GM21576 (cell line): ENCODE data around the gene SMC1A.
"Not testable (repeated sequence)": the region's sequence is repeated elsewhere in the genome, so short reads cannot be mapped to it uniquely, and the experiment has no call there.

Experiments used
- ATAC-seq: cut with Tn5 transposase; IDR thresholded peaks from one replicate; pipeline ENCODE4 v1.9.1; 2021; ENCODE audit warnings: mild to moderate bottlenecking, moderate library complexity; ENCODE audit not compliant: unreplicated experiment

Gene SMC1A

DNA sequence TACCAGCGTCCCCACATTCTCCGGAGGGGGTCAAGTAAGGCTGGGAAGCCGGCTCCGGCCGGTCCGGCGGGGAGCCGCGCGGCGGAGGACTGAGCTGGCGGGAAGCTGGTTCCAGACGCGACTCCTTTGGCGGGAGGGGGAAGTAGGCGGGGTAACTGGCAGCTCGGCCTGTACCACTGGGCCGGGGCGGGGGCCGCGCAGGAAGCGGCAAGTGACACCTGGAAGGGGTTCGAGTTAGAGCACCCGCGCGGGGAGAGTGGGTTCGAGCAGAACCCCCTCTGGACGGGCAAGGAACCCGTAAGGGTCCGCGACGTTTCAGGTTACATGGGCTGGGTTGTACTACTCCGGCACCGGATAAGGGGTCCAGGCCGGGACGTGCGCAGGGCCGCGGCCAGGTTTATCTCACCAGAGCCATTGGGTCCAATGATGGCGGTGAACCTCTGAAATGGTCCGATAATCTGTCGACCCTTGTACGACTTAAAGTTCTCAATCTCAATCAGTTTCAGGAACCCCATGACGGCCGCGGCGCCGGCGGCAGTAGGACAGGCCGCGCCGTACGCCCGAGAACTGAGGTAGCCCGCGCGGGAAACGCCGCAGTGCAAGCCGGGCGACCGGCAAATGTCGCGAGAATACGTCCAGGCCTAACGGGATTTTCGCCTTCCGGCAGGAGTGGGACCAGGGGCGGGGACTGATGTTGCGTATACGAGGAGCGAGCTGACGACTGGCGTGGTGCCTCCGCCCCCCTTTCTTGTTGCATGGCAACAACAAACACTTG is at the start of gene SMC1A:
TSS of gene SMC1A (minus strand) at position 569 of the 775 bp plus-strand sequence. CDS start at position 515, 54 bp downstream.
- peak; percentile 93 for ATAC-seq

- ATAC-seq = no peak
Observed at GRCh38 chrX:53471346-53471745, 48.9 kb upstream of the SMC1A start.

GRCh38 chrX:53468659-53469058 is 46.2 kb upstream of the SMC1A start:
- ATAC-seq = not testable (repeated sequence)

DNA sequence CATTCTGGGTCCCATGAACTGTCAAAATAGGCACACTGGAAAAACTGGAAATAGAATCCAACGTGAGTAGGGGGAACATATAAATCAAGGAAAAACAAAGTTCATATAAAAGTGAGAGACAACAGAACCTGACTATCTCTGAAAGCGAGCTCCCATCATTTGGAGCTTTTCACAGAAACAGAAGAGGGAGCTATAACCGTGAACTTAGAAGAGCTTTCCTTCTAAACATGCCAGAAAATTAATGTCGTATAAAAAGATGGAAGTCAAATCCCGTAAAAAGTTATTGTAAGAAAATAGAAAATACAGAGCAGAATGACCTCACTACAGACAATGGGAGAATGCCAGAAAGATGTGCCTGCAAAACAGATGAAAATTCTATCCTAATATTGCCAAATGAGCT is 35.6 kb upstream of the SMC1A start:
- no peak for ATAC-seq

GRCh38 chrX:53456254-53456653 is 33.8 kb upstream of the SMC1A start:
- ATAC-seq = no peak

DNA sequence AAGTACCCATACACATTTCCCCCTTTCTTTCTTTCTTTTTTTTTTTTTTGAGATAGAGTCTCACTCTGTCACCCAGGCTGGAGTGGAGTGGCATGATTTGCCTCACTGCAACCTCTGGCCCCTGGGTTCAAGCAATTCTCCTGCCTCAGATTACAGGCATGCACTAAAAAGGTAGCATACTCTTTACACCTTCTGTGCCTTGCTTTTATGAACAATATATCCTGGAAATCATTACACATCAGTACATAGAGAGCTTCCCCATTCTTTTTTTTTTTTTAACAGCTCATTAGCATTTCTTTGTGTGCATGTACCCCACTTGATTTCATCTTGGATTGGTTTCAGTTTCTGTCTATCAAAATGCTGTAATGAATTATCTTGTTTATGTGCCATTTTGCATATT is 30.4 kb upstream of the SMC1A start:
- ATAC-seq = no peak

DNA sequence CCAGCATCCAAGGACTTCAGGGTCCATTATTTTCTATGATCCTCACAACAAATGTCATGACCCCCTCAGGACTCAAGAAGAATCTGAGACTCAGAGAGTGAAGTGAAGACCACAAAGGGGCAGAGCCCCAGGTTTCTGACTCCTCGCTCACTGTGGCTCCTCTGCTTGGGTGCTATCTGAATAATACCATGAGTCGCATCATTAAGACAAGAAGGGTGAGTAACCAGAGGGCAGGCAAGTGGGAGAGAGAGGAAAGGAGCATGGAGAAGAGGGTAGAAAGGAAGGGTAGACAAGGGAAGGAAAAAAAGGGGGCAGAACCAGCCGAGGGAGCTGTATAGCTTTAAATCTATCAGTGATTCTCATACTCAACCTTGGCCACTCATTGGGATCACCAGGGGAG is 27.2 kb upstream of the SMC1A start:
- no peak for ATAC-seq

DNA sequence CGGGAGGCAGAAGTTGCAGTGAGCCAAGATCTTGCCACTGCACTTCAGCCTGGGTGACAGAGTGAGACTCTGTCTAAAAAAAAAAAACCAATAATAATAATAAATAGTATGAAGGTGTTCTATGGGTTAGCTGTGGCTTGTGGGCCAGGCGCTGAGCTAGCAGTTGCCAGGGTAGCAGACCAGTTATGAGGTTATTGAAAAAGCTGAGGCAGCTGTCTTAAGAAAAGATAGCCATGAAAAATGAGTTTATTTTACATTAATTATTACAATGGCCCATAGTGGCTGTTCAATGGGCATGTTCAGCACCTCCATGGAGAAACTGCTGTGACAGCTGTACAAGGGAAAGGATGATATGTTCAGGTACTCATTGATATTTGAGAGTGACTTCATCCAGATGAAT is 25.0 kb upstream of the SMC1A start:
- no peak for ATAC-seq

GRCh38 chrX:53445977-53446376 is 23.5 kb upstream of the SMC1A start:
- no peak for ATAC-seq

DNA sequence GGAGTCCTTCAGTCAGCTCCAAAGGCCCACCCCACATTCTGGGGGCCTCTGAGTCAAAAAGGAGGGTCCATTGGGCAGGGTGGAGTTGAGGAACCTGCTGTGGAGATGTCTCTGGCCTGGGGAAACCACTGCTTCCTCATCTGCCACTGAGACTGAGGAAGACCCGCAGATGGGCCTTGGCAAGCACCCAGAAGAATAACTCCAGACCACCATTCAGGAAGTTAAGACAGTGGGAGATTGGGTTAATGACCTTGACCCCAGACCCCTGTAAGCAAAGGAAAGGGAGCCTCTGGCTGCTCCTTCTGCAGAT is 19.8 kb upstream of the SMC1A start:
- ATAC-seq = no peak

GRCh38 chrX:53441531-53442321 is 19.3 kb upstream of the SMC1A start:
- no peak for ATAC-seq

DNA sequence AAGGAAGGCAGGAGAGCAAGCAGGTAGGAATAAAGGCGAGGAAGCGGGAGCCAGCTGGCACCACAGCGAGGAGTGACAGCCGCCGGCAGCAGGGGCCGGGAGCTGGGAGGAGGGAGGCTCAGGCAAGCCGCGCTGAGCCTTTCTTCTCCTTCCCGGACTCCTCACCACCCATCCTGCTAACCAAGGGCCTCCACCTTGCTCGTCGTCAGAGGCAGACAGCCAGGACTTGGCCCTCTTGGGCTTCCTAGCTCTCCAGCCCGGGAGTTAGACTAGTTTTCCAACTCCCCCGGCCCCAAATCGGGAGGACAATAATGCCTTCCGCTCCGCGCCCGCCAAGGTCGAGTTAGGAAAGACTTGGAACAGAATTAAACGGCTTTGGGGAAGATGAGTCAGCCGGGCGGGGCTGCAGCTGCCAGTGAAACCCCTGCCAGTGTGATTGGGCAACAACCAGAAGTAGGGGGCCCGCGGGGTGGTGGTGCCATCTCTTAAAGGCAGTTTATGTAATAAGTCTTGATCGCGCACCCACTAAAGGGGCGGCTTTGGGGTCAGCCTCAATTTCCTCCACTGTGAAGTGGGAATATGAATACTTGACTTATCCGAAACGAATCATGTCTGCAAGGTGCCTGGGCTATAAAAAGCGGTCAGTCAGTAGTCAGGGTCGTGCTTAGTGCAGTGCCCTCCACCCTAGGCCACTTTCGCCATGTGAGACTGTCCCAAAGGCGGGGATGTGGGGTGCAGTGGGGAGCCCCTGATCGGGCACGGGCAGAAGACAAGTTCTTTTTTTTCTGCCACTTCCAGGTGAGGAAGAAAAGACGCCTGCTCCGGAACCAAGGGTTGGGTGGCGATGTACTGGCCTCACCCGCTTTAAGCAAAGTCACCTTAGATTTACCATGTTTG is 18.4 kb upstream of the SMC1A start:
- no peak for ATAC-seq

DNA sequence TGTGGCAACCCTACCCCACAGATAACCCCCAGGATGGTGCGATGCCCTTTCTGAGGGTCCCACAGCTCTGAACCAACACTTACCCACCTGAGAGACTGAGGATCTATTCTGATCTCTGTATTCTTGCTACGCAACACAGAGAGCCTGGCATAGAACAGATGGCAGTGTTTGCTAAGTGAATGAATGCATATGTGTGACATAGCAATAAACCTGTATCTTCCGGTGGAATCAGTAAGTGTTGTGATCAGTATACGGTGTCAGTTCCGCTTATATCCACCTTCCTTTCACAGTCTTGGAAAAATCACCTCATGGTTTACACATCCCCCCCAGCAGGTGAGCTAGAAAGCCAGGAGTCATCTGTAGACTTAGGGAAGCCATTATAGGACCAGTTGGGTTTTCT is 17.6 kb upstream of the SMC1A start:
- ATAC-seq = no peak

DNA sequence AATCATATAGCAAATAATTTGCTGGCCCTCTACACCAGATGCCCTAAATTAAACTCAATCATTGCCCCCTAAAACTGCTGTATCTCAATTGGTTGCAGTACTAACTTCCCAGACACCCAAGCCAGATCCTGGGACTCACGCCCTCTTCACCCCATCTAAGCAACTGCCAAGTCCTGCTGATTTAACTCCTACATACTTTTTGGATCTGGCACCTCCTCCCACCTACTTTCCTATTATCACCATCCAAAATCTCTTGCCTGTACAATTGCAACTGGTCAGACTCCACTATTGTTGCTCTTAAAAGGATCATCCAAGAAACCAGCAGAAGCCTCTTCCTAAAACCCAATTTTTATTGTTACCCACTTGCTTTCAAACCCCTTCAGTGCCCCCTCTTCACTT is 16.4 kb upstream of the SMC1A start:
- ATAC-seq = no peak

GRCh38 chrX:53438174-53438831 is 15.8 kb upstream of the SMC1A start:
- ATAC-seq = no peak

- no peak for ATAC-seq
Observed at GRCh38 chrX:53437206-53437605, 14.8 kb upstream of the SMC1A start.

- ATAC-seq = peak; percentile 66
Observed at GRCh38 chrX:53435997-53436396, 13.5 kb upstream of the SMC1A start.

DNA sequence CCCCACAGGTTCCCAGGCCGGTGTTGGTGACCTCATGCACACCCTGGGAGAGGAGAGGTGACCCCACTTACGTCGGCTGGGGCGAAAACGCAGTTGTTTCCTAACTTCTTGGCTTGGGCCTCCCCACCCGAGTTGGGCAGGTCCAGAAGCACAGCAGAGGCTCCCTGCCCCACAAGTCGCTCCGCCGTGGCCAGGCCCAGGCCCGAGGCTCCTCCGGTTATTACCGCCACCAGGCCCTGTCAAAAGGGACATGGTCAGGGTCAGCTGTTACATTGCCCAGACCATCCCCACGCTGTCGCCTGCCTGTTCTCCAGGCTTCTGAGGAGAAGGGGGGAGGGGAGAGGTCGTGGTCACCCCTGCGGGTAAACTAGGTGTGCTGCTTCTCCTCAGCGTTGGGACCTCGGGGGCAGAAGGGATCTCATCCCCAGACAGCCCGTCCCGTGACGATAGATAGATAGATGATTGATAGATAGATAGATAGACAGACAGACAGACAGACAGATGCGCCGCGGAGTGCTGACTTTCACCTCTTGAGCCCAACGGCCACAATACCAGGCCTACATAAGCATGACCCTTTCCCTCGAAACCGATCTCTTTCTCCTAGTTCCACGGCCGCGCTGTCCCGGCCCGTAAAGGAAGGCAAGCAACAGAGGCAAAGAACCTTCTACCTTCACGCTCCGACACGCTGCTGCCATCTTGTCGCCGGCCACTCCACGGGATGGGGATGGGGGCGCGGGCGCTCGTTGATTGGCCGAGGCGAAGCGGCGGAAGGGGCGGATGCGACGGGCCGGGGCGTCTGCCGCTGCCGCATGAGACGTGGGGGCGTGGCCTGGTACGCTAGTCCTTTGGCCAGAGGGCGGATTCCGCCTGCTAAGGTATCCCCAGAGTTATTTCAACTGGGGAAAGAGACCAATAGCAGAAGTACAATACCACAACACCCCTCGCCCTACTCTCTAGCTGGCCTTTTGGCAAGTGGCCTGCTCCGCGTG is 11.5 kb upstream of the SMC1A start, which contains the start of gene HSD17B10:
TSS of gene HSD17B10 (minus strand) at position 720 of the 989 bp plus-strand sequence. CDS start at position 695, 25 bp downstream.
- ATAC-seq = peak; percentile 95

DNA sequence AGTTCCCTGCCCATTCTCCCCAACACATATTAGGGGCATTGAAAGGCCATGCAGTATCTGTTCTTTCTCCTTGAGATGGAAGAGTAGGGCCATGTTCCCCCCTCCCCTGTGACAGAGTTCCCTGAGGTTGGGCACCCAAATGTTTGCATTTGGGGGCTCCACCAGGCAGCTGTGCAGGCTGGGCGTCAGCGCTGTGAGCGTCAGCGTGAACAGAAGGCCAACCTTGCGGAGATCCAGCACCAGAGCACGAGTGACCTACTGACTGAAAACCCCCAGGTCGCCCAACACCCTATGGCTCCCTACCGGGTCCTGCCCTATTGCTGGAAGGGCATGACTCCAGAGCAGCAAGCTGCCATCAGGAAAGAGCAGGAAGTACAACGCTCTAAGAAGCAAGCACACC is 7.8 kb upstream of the SMC1A start:
- no peak for ATAC-seq

GRCh38 chrX:53429755-53430154 is 7.3 kb upstream of the SMC1A start:
- no peak for ATAC-seq
